ENCODE results near the gene ITSN1.

GRCh38 chr21:33770542-33770941 lies 128.2 kb downstream of the ITSN1 start:
- TF ChIP-seq EZH2 (IDR thresholded peaks at IDR 0.05; ENCODE audit: insufficient read depth, poor library complexity, severe bottlenecking) (no peak), EZH2phosphoT487 (IDR thresholded peaks at IDR 0.05; ENCODE audit: insufficient read depth, low read depth) (no peak)
